Measurements from ENCODE around the gene STEAP3. TPM values are rescaled to one million over a fixed set of nuclear protein-coding genes. Genes with fewer than 3 reads are reported as not detected.

The STEAP3 gene
- total RNA-seq, 1 donor from 2014 or later = 44.6 TPM

DNA sequence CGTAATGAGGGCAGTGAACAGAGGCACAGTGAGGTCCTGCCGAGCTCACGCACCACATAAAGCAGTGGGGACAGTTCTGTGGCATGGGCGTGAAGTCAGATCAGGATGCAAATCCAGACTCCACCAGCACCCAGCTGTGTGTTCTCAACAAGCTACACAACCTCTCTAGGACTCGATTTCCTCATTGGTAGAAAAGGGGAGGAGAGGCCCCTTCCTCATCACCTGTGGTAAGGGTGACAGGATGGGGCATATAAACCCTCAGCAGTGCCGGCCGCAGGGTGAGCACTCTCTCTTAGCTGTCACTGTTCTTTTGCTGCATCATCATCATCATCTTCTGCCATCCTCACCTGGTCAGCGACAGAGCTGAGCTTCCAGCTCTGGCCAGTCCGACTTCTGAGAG lies 88.2 kb downstream of the STEAP3 start:
- no peak overlapping the region for H3K4me3 Mint-ChIP-seq (ENCODE audit: unreplicated experiment)
- peaks cover 4% of the 10 kb centered on the region for H3K36me3 Mint-ChIP-seq (ENCODE audit: low read depth)
- H3K9me3 Mint-ChIP-seq (ENCODE audit: low read depth) = peaks cover 6% of the 10 kb centered on the region
- H3K27ac Mint-ChIP-seq (ENCODE audit: unreplicated experiment) = no peak overlapping the region
- DNase-seq (ENCODE audit: low spot score) = no peak
- H3K4me1 Mint-ChIP-seq (ENCODE audit: low read depth) = peaks cover 8% of the 10 kb centered on the region
- H3K27me3 Mint-ChIP-seq (ENCODE audit: low read depth) = no peaks in the 10 kb centered on the region
- TF ChIP-seq, protein P1, sequence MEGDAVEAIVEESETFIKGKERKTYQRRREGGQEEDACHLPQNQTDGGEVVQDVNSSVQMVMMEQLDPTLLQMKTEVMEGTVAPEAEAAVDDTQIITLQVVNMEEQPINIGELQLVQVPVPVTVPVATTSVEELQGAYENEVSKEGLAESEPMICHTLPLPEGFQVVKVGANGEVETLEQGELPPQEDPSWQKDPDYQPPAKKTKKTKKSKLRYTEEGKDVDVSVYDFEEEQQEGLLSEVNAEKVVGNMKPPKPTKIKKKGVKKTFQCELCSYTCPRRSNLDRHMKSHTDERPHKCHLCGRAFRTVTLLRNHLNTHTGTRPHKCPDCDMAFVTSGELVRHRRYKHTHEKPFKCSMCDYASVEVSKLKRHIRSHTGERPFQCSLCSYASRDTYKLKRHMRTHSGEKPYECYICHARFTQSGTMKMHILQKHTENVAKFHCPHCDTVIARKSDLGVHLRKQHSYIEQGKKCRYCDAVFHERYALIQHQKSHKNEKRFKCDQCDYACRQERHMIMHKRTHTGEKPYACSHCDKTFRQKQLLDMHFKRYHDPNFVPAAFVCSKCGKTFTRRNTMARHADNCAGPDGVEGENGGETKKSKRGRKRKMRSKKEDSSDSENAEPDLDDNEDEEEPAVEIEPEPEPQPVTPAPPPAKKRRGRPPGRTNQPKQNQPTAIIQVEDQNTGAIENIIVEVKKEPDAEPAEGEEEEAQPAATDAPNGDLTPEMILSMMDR (IDR thresholded peaks at IDR 0.05) = no peak

Other genes with a start within 250 kb of the STEAP3 start
- gene C1QL2, start 65.1 kb upstream of the STEAP3 start, total RNA-seq = not detected in 3 replicates
- 9.6 to 13.6 TPM (median 11.0 TPM) in 3 replicates for gene C2orf76, start 143.0 kb downstream of the STEAP3 start, total RNA-seq
- gene DBI, start 143.1 kb downstream of the STEAP3 start, total RNA-seq = 72.9 to 73.8 TPM (median 73.8 TPM) in 3 replicates
- gene TMEM37, start 208.0 kb downstream of the STEAP3 start, total RNA-seq = 0.36 to 1.1 TPM (median 0.77 TPM) in 3 replicates